HG03521 (cell line): ENCODE results near the gene TMEM86B.

Experiments
- ATAC-seq: cut with Tn5 transposase; IDR thresholded peaks from one replicate; pipeline ENCODE4 v1.9.1; 2021; ENCODE audit warnings: mild to moderate bottlenecking, moderate library complexity; ENCODE audit not compliant: unreplicated experiment

The TMEM86B gene

DNA sequence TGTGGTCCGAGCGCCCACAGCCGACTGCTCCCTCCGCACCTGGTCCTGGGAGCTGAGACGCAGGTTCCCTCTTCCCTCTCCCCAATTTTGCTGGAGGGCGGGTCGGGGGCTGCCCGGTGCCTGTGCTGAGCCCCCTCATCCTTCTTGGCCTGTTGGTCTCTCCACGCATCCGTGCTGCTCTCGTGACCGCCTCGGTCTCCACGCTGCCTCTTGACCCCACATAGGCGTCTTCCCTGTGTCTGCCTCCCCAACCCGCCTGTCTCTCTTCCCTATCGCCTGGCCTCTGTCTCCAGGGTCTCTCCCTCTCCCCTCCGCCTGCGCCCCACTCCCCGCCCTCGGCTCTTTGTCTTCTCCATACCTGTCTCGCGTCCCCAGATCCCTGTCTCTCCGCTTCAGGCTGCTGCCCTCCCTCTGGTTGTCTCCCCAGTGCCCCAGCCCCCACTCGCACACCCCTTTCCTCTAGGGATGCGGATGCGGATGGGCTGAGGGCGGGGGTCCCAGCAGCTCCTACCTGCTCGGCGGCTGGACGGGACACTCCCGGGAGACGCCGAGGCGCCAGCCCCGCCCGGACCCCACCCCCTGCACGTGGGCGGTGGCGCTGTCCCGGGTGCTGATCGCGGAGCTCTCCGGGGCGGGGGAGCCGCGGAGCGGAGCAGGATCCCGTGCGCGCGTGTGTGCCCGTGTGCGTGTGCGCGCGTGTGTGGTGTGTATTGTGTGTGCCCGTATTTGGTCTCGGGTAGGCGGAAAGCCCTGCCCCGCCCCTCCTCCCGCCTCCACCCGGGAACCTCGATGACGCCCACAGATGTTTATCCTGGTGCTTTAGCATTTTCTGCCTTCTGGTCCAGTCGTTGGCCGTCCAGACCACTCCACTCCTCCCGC lies 48.7 kb downstream of the TMEM86B start, which contains the start of gene SYT5:
TSS of gene SYT5 (minus strand) at position 684 of the 879 bp plus-strand sequence. CDS start 1,248 bp downstream, outside the sequence.
- peak; percentile 31 for ATAC-seq

DNA sequence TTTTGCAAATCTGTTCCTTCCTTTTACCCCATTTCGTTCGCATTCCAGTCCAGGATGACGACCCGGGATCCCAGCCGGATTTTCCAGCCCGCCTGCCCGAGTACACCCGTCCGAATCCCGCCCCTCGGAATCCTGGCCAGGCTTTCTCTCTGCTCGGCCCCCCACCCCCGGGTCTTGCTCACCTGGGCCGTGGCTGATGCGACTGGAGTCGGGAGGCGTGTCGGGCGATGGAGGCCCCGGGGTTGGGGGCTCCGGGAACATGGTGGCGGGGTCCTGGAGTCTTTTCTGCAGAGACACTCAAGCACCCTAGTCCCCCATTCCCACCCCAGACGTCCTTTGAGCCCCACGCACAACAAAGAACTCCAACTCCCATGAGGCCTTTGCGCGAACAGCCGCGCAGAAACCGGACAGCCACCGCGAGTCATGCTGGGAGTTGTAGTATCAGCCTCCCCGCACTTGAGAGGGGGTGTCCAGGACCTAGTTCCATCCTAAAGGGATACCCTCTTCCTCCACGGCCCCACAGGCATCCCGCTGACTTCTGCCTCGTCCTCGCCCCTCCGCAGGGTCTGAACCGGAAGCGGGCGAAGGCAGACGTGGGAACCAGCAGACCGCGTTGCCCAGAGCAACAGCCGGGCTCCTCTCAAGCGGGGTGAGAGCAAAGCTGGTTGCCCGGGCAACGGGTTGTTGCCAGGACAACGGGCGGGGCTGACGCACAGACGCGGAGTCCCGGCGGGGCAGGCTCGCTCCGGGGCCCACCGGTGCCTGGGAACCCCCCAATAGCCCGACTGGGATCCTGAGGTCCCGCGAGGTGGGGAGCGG lies 49.6 kb downstream of the TMEM86B start:
- peak; percentile 66 for ATAC-seq
